ENCODE measurements around the gene AUH.

DNA sequence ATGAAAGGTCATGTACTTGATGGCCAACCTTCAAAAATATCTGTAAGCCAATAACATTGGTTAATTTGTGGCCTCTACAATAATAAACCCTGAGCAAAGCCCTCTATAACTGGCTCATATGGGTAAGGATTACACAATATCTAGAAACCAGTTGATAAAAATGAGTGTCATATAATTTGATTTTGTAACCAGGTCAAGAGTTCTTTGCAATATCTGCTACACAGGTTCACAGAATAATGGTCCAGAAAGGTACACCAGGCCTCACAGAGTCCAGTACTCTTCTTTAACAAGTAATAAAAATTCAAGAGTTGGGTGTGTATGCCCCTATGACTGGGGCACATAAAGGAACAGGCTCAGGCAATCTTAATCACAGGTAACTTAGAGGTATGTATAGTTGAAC lies 95.3 kb downstream of the AUH start:
- no peak for TF ChIP-seq FOXK2 (IDR thresholded peaks at IDR 0.05)
- TF ChIP-seq BMI1 (IDR thresholded peaks at IDR 0.05; ENCODE audit: borderline replicate concordance), result no peak
- no peak for TF ChIP-seq SIN3A (IDR thresholded peaks at IDR 0.05; ENCODE audit: low read depth, low read length)
- no peak for TF ChIP-seq YY1 (IDR thresholded peaks at IDR 0.05; ENCODE audit: low read depth, low read length)
- no peak for TF ChIP-seq CTCF (IDR thresholded peaks at IDR 0.05 in 2 of 3, conservative IDR thresholded peaks at IDR 0.05 in 1 of 3; ENCODE audit: control insufficient read depth in 2 of 3, extremely low read depth in 1 of 3, insufficient read depth in 1 of 3, low read depth in 3 of 3, low read length in 3 of 3)
- no peak for TF ChIP-seq KDM1A (IDR thresholded peaks at IDR 0.05; ENCODE audit: borderline replicate concordance)
- TF ChIP-seq POLR2A (IDR thresholded peaks at IDR 0.05; ENCODE audit: low read depth, low read length), result no peak
